K562 (cell line): Measurements from ENCODE around the gene PITX2. TPM values are rescaled to one million over a fixed set of nuclear protein-coding genes. Genes with fewer than 3 reads are reported as not detected.

Source experiments
- CCAR2 ChIP-seq: fragments of 200-400 bp; formaldehyde crosslinking; IDR thresholded peaks from 2 replicates; pipeline ENCODE4 v1.6.1; 2017; ENCODE audit warnings: mild to moderate bottlenecking, low read depth, low read length
- ELF2 ChIP-seq: fragments of 250-450 bp; sonication (Bioruptor Pico); IDR thresholded peaks from 2 replicates; pipeline ENCODE4 v1.5.0; 2021; ENCODE audit warnings: mild to moderate bottlenecking
- HNRNPL ChIP-seq: fragments of 200-400 bp; formaldehyde crosslinking; IDR thresholded peaks from 2 replicates; pipeline ENCODE4 v1.6.1; 2017; ENCODE audit warnings: low read depth, mild to moderate bottlenecking, low read length
- MAFK ChIP-seq: IDR thresholded peaks from 2 replicates; pipeline ENCODE4 v1.6.1; 2011; ENCODE audit warnings: low read length, improper control_type of control experiment
- MBD1 ChIP-seq: fragments of 250-450 bp; sonication (Bioruptor Pico); IDR thresholded peaks from 2 replicates; pipeline ENCODE4 v1.8.0; 2022; ENCODE audit warnings: inconsistent platforms
- TEAD4 ChIP-seq, 2 experiments: sonication (generic) in 1 of 2; formaldehyde crosslinking in 1 of 2; IDR thresholded peaks; 2 replicates each; pipeline versions ENCODE4 v1.6.1 to v1.8.0; 2012 to 2022; ENCODE audit warnings: borderline replicate concordance in 1 of 2, inconsistent platforms in 1 of 2, low read length in 1 of 2, mild to moderate bottlenecking in 1 of 2, missing genetic modification reagents in 1 of 2
- ZNF23 ChIP-seq: fragments of 250-450 bp; sonication (Bioruptor Pico); IDR thresholded peaks from 2 replicates; pipeline ENCODE4 v1.4.0; 2020; ENCODE audit warnings: mild to moderate bottlenecking
- polyA plus RNA-seq, 8 experiments: library from polyadenylated mRNA; depleted of rRNA in 4 of 8; stranded (reverse) in 5 of 8; unstranded in 3 of 8; fragments of >200 nt; fragmentation: Nextera tagmentation in 2 of 8; fragmentation: Illumina TruSeq in 1 of 8; extraction: Ambion mirVana in 2 of 8; extraction: Trizol in 1 of 8; gene quantifications; 2 replicates each; pipeline versions ENCODE4 v1.2.1 to v1.2.3, GENCODE V29; 2011 to 2014; ENCODE audit warnings: inconsistent platforms in 1 of 8, missing spikeins in 1 of 8
- total RNA-seq, 7 experiments: library from RNA; depleted of rRNA in 6 of 7; stranded (reverse); fragments of >200 nt in 6 of 7; fragmentation: Illumina TruSeq in 2 of 7; extraction: Trizol in 2 of 7; gene quantifications; 2 replicates each; pipeline versions ENCODE4 v1.2.1 to v1.2.3, GENCODE V29; 2011 to 2021; ENCODE audit warnings: low replicate concordance in 1 of 7
- TF ChIP-seq, protein P1 (sequence below): fragments of 250-450 bp; sonication (Bioruptor Pico); IDR thresholded peaks from 2 replicates; pipeline ENCODE4 v1.4.0; 2020; ENCODE audit warnings: mild to moderate bottlenecking, moderate library complexity

PITX2 gene
- total and polyA plus RNA-seq, 9 of the 15 experiments (the other 6 are each of a cell fraction or from before 2014, with no cell fraction given) = 0.08 TPM; not detected in 8

- TF ChIP-seq MBD1 (no peak), HNRNPL (no peak), MAFK (no peak), CCAR2 (no peak), ELF2 (CRISPR knock-in tag) (no peak), TEAD4 (IDR thresholded peaks at IDR 0.05; ENCODE audit: low read length) (no peak), TEAD4 (CRISPR knock-in tag; IDR thresholded peaks at IDR 0.05; ENCODE audit: borderline replicate concordance) (no peak), ZNF23 (CRISPR knock-in tag) (no peak)
- TF ChIP-seq, protein P1, sequence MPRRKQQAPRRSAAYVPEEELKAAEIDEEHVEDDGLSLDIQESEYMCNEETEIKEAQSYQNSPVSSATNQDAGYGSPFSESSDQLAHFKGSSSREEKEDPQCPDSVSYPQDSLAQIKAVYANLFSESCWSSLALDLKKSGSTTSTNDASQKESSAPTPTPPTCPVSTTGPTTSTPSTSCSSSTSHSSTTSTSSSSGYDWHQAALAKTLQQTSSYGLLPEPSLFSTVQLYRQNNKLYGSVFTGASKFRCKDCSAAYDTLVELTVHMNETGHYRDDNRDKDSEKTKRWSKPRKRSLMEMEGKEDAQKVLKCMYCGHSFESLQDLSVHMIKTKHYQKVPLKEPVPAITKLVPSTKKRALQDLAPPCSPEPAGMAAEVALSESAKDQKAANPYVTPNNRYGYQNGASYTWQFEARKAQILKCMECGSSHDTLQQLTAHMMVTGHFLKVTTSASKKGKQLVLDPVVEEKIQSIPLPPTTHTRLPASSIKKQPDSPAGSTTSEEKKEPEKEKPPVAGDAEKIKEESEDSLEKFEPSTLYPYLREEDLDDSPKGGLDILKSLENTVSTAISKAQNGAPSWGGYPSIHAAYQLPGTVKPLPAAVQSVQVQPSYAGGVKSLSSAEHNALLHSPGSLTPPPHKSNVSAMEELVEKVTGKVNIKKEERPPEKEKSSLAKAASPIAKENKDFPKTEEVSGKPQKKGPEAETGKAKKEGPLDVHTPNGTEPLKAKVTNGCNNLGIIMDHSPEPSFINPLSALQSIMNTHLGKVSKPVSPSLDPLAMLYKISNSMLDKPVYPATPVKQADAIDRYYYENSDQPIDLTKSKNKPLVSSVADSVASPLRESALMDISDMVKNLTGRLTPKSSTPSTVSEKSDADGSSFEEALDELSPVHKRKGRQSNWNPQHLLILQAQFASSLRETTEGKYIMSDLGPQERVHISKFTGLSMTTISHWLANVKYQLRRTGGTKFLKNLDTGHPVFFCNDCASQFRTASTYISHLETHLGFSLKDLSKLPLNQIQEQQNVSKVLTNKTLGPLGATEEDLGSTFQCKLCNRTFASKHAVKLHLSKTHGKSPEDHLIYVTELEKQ (CRISPR knock-in tag) = no peak
Measured at GRCh38 chr4:110633358-110634341, 10.8 kb upstream of the PITX2 start (continued).
